H1 (cell line): Measurements from ENCODE around the gene MIS18A. TPM values are rescaled to one million over a fixed set of nuclear protein-coding genes. Genes with fewer than 3 reads are reported as not detected.

ENCODE experiments used
- CTCF ChIA-PET: fragments of 300-600 bp; sonication (Branson Sonifier 250); formaldehyde crosslinking; loops from one replicate; lab custom pipeline; 2021; ENCODE audit not compliant: partially characterized antibody; lab: Charles Lee
- POLR2A ChIA-PET: fragments of 300-600 bp; sonication (Branson Sonifier 250); formaldehyde crosslinking; loops from one replicate; lab custom pipeline; 2021; ENCODE audit warnings: inconsistent platforms; ENCODE audit not compliant: partially characterized antibody; lab: Charles Lee
- DNase-seq, 2 experiments: peaks; one replicate each; pipeline versions ENCODE4 v3.0.0 to v3.0.0-alpha.2; 2010 to 2022; ENCODE audit warnings: low spot score in 2 of 2, low read depth in 1 of 2, mixed read lengths in 1 of 2
- FAIRE-seq: peaks from 2 replicates; lab custom pipeline; 2011; peaks lifted over from hg19 to GRCh38; lab: Jason Lieb, UNC
- H2AFZ ChIP-seq: 2 replicates; pipeline ENCODE4 v1.8.1; 2012; ENCODE audit warnings: low read length, inconsistent platforms
- H2AK5ac ChIP-seq: 2 replicates; pipeline ENCODE4 v1.6.1; 2013; ENCODE audit warnings: low read depth, low read length
- H2BK120ac ChIP-seq: replicated peaks from 2 replicates; pipeline ENCODE3; 2013; ENCODE audit warnings: low read depth, low read length, inconsistent platforms
- H2BK12ac ChIP-seq: 2 replicates; pipeline ENCODE4 v1.6.1; 2013; ENCODE audit warnings: low read depth, low read length
- H2BK15ac ChIP-seq: 2 replicates; pipeline ENCODE4 v1.6.1; 2013; ENCODE audit warnings: low read length
- H2BK20ac ChIP-seq: 2 replicates; pipeline ENCODE4 v1.6.1; 2013; ENCODE audit warnings: low read length
- H2BK5ac ChIP-seq: 2 replicates; pipeline ENCODE4 v1.6.1; 2013; ENCODE audit warnings: low read depth, low read length
- H3K14ac ChIP-seq: 2 replicates; pipeline ENCODE4 v1.6.1; 2013; ENCODE audit warnings: inconsistent platforms; ENCODE audit not compliant: insufficient read length
- H3K18ac ChIP-seq: 2 replicates; pipeline ENCODE4 v1.6.1; 2013; ENCODE audit warnings: low read length; ENCODE audit errors: extremely low read depth
- H3K23ac ChIP-seq: 2 replicates; pipeline ENCODE4 v1.6.1; 2013; ENCODE audit warnings: inconsistent platforms; ENCODE audit not compliant: insufficient read length
- H3K23me2 ChIP-seq: 2 replicates; pipeline ENCODE4 v1.6.1; 2013; ENCODE audit warnings: low read depth, low read length
- H3K27ac ChIP-seq: 2 replicates; pipeline ENCODE4 v1.6.1; 2011; ENCODE audit warnings: low read depth, low read length, inconsistent platforms
- H3K27me3 ChIP-seq, 4 experiments: replicated peaks in 1 of 4; 1 replicate in 1 of 4; 2 replicates in 3 of 4; pipeline versions ENCODE4 v1.6.1 to v1.8.1; 2011 to 2013; ENCODE audit warnings: low read length in 3 of 4, mild to moderate bottlenecking in 3 of 4, inconsistent platforms in 2 of 4, mixed read lengths in 2 of 4, moderate library complexity in 1 of 4; ENCODE audit not compliant: control insufficient read depth in 3 of 4, insufficient read depth in 3 of 4; ENCODE audit errors: extremely low read depth in 1 of 4
- H3K36me3 ChIP-seq, 4 experiments: 2 replicates each; pipeline versions ENCODE4 v1.6.1 to v1.8.1; 2011 to 2013; ENCODE audit warnings: mild to moderate bottlenecking in 4 of 4, low read length in 3 of 4, moderate library complexity in 2 of 4, control low read depth in 1 of 4, inconsistent platforms in 1 of 4; ENCODE audit not compliant: insufficient read depth in 4 of 4, control insufficient read depth in 2 of 4
- H3K4ac ChIP-seq: replicated peaks from 2 replicates; pipeline ENCODE3; 2013; ENCODE audit warnings: low read length, low read depth, mixed read lengths, inconsistent platforms; ENCODE audit not compliant: insufficient read length
- H3K4me1 ChIP-seq, 4 experiments: replicated peaks in 1 of 4; 1 replicate in 1 of 4; 2 replicates in 3 of 4; pipeline versions ENCODE4 v1.6.1 to v1.8.1; 2011 to 2013; ENCODE audit warnings: low read length in 3 of 4, inconsistent platforms in 2 of 4, mixed read lengths in 1 of 4; ENCODE audit not compliant: insufficient read depth in 4 of 4, control insufficient read depth in 3 of 4
- H3K4me2 ChIP-seq, 2 experiments: 2 replicates each; pipeline versions ENCODE4 v1.6.1 to v1.8.1; 2011 to 2013; ENCODE audit warnings: low read depth in 2 of 2, low read length in 2 of 2, control low read depth in 1 of 2, inconsistent platforms in 1 of 2, mild to moderate bottlenecking in 1 of 2; ENCODE audit not compliant: insufficient read depth in 1 of 2
- H3K4me3 ChIP-seq, 4 experiments: fragments of 200-600, 300-600 bp in 1 of 4; sonication (generic), shearing (Covaris generic), sonication (Bioruptor Twin) in 1 of 4; 2 replicates each; pipeline versions ENCODE4 v1.5.1 to v1.8.1; 2011 to 2016; ENCODE audit warnings: low read length in 4 of 4, low read depth in 3 of 4, control low read depth in 2 of 4, inconsistent platforms in 2 of 4, mild to moderate bottlenecking in 2 of 4, mixed read lengths in 1 of 4, moderate library complexity in 1 of 4; ENCODE audit not compliant: insufficient read depth in 2 of 4; ENCODE audit errors: extremely low read depth in 1 of 4
- H3K56ac ChIP-seq: replicated peaks from 2 replicates; pipeline ENCODE3; 2013; ENCODE audit warnings: low read depth, mild to moderate bottlenecking, mixed read lengths, low read length, inconsistent platforms; ENCODE audit not compliant: insufficient read length
- H3K79me1 ChIP-seq: 2 replicates; pipeline ENCODE4 v1.6.1; 2013; ENCODE audit warnings: low read depth, low read length, control low read depth
- H3K79me2 ChIP-seq, 2 experiments: 2 replicates each; pipeline versions ENCODE4 v1.6.1 to v1.8.1; 2012 to 2013; ENCODE audit warnings: low read length in 2 of 2, mild to moderate bottlenecking in 2 of 2, inconsistent platforms in 1 of 2; ENCODE audit not compliant: insufficient read depth in 2 of 2, control insufficient read depth in 1 of 2
- H3K9ac ChIP-seq, 4 experiments: replicated peaks in 1 of 4; 1 replicate in 1 of 4; 2 replicates in 3 of 4; pipeline versions ENCODE4 v1.6.1 to v1.8.1; 2011 to 2013; ENCODE audit warnings: low read depth in 3 of 4, low read length in 3 of 4, control low read depth in 2 of 4, mild to moderate bottlenecking in 2 of 4, moderate library complexity in 2 of 4, inconsistent platforms in 1 of 4; ENCODE audit errors: extremely low read depth in 1 of 4
- H3K9me3 ChIP-seq, 2 experiments: 2 replicates each; pipeline versions ENCODE4 v1.6.1 to v1.8.1; 2012 to 2013; ENCODE audit warnings: mild to moderate bottlenecking in 2 of 2, moderate library complexity in 2 of 2, control low read depth in 1 of 2, inconsistent platforms in 1 of 2, low read depth in 1 of 2, low read length in 1 of 2, mixed read lengths in 1 of 2; ENCODE audit not compliant: insufficient read depth in 2 of 2
- H4K20me1 ChIP-seq, 2 experiments: replicated peaks in 1 of 2; 2 replicates each; pipeline versions ENCODE3 to v1.8.1; 2011 to 2013; ENCODE audit warnings: inconsistent platforms in 2 of 2, low read length in 2 of 2, mild to moderate bottlenecking in 1 of 2; ENCODE audit not compliant: insufficient read depth in 2 of 2, control insufficient read depth in 1 of 2
- H4K5ac ChIP-seq: 2 replicates; pipeline ENCODE4 v1.6.1; 2013; ENCODE audit warnings: low read length, low read depth, mixed read lengths, inconsistent platforms; ENCODE audit not compliant: insufficient read length
- H4K8ac ChIP-seq: 2 replicates; pipeline ENCODE4 v1.8.0; 2013; ENCODE audit warnings: mild to moderate bottlenecking, moderate library complexity, low read length, inconsistent platforms; ENCODE audit not compliant: insufficient read depth; ENCODE audit errors: extremely low read depth
- H4K91ac ChIP-seq: replicated peaks from 2 replicates; pipeline ENCODE3; 2013; ENCODE audit warnings: low read length, mixed read lengths, inconsistent platforms; ENCODE audit not compliant: insufficient read length
- CHD2 ChIP-seq: IDR thresholded peaks from 2 replicates; pipeline ENCODE4 v1.6.1; 2012; ENCODE audit warnings: low read length, improper control_type of control experiment
- CTBP2 ChIP-seq: IDR thresholded peaks from 2 replicates; pipeline ENCODE4 v1.7.0; 2011; ENCODE audit warnings: borderline replicate concordance, mild to moderate bottlenecking, moderate library complexity, mixed read lengths, low read length; ENCODE audit not compliant: insufficient read depth, insufficient read length
- FOSL1 ChIP-seq: IDR thresholded peaks from 2 replicates; pipeline ENCODE4 v1.6.1; 2011; ENCODE audit warnings: mild to moderate bottlenecking, low read depth, low read length, moderate library complexity; ENCODE audit not compliant: insufficient read depth
- GTF2F1 ChIP-seq: IDR thresholded peaks from 2 replicates; pipeline ENCODE4 v1.6.1; 2012; ENCODE audit warnings: low read depth, low read length, improper control_type of control experiment, borderline replicate concordance
- HDAC6 ChIP-seq: IDR thresholded peaks from one replicate; pipeline ENCODE4 v1.7.1; 2012; ENCODE audit warnings: low read depth, mild to moderate bottlenecking, inconsistent platforms, low read length, moderate library complexity
- NANOG ChIP-seq: IDR thresholded peaks from 2 replicates; pipeline ENCODE4 v1.6.1; 2011; ENCODE audit warnings: low read length, low read depth, mild to moderate bottlenecking, inconsistent platforms; ENCODE audit not compliant: insufficient read depth, poor library complexity, severe bottlenecking
- POLR2AphosphoS5 ChIP-seq: IDR thresholded peaks from 2 replicates; pipeline ENCODE4 v1.6.1; 2011; ENCODE audit warnings: low read depth, low read length
- RBBP5 ChIP-seq: IDR thresholded peaks from 2 replicates; pipeline ENCODE4 v1.7.1; 2012; ENCODE audit warnings: low read depth, mild to moderate bottlenecking, inconsistent platforms, low read length, moderate library complexity, borderline replicate concordance
- SP1 ChIP-seq: IDR thresholded peaks from 2 replicates; pipeline ENCODE4 v1.6.1; 2011; ENCODE audit warnings: low read depth, low read length
- SUZ12 ChIP-seq: fragments of 200-600 bp; sonication (generic); IDR thresholded peaks from 2 replicates; pipeline ENCODE4 v1.6.1; 2012; ENCODE audit warnings: mild to moderate bottlenecking, inconsistent platforms, low read length, moderate library complexity, mixed read lengths
- TEAD4 ChIP-seq: IDR thresholded peaks from 2 replicates; pipeline ENCODE4 v1.6.1; 2012; ENCODE audit warnings: low read depth, low read length, inconsistent platforms, mixed read lengths
- WGBS, 2 experiments: shearing (Covaris generic) in 1 of 2; methylation state at CpG; one replicate each; pipeline versions ENCODE4 v1.1.6 to v1.1.7; 2013 to 2015; ENCODE audit warnings: low lambda C conversion rate in 2 of 2, mixed read lengths in 2 of 2, inconsistent platforms in 1 of 2, low coverage in 1 of 2, missing lambda C conversion rate in 1 of 2; ENCODE audit not compliant: insufficient replicate concordance in 2 of 2, insufficient coverage in 1 of 2, insufficient read length in 1 of 2; ENCODE audit errors: extremely low coverage in 1 of 2, missing lambda C conversion rate in 1 of 2; 5-methylcytosine and 5-hydroxymethylcytosine counted together
- polyA plus RNA-seq, 7 experiments: library from polyadenylated mRNA; depleted of rRNA in 3 of 7; stranded (reverse) in 5 of 7; unstranded in 2 of 7; fragments of >200 nt in 5 of 7; fragments of 200-250 nt in 2 of 7; gene quantifications; 1 replicate in 5 of 7; 2 replicates in 1 of 7; 4 replicates in 1 of 7; pipeline versions ENCODE4 v1.2.1 to v1.2.3, GENCODE V29; 2011 to 2013; ENCODE audit warnings: missing spikeins in 2 of 7, mixed read lengths in 2 of 7
- total RNA-seq: library from RNA; stranded (reverse); fragmentation: NEBNext Ultra II Directional; extraction: Animal tissue kit (Norgen Biotek cat#: 25700); gene quantifications from 2 replicates; pipeline ENCODE4 v1.2.1, GENCODE V29; 2021
- TF ChIP-seq, protein P1 (sequence below): IDR thresholded peaks from 2 replicates; pipeline ENCODE4 v1.6.1; 2011; ENCODE audit warnings: low read length, improper control_type of control experiment

The MIS18A gene
- total and polyA plus RNA-seq, 2 of the 8 experiments (the other 6 are each of a cell fraction or from before 2014, with no cell fraction given), result 28.9 to 53.0 TPM

DNA sequence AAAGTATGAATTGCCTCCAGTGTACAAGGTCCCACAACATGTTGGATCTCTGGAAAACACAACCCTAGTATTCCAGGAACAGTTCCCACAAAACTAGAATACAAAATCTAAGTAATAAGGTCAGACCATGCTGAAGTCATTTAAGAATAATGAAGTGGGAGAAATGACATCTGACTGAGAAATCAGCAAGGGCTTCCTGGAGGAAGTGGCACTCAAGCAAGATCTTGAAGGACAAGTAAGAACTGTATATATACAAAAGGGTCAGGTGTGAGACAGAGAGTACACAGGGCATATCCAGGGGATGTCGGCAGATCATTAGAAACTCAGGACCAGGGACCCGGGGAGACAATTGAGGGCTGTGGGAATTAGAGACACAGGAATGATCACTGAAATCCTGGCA is 18.7 kb downstream of the MIS18A start:
- H3K9me3 ChIP-seq, result no peaks in the 10 kb centered on the region
- H3K79me2 ChIP-seq, result no peaks in the 10 kb centered on the region
- H2AK5ac ChIP-seq, result no peak overlapping the region
- DNase-seq (no peak), FAIRE-seq (no peak)
- no peak overlapping the region for H2BK15ac ChIP-seq
- POLR2A ChIA-PET, result interaction anchor here (0.6 kb wide), 1 partner anchor 466 kb away, joined by 3 read pairs; no protein-coding TSS in a partner anchor
- no peaks in the 10 kb centered on the region for H4K20me1 ChIP-seq
- H3K56ac ChIP-seq, result no peak overlapping the region
- H3K14ac ChIP-seq, result no peak overlapping the region
- H3K18ac ChIP-seq, result no peak overlapping the region
- H2BK5ac ChIP-seq, result no peak overlapping the region
- no peaks in the 10 kb centered on the region for H3K23me2 ChIP-seq
- no peak overlapping the region for H4K8ac ChIP-seq
- H3K27ac ChIP-seq, result no peak overlapping the region
- 0 out of 7 replicates have a peak, but pooled peaks cover 0 to 1% (median 0%) of the 10 kb centered on the region in 4 experiments for H3K4me1 ChIP-seq
- no peak overlapping the region for H2BK20ac ChIP-seq
- H3K9ac ChIP-seq, result no peak overlapping the region
- H2BK120ac ChIP-seq, result no peak overlapping the region
- no peak overlapping the region for H3K23ac ChIP-seq
- 93% methylated on average over 2 of the region's 2 CpGs; no CpG with 5 or more reads in 1 of the 2 experiments for whole genome bisulfite sequencing, 2 experiments
- H3K4me2 ChIP-seq, result no peak overlapping the region
- H4K5ac ChIP-seq, result no peak overlapping the region
- H3K27me3 ChIP-seq, result no peaks in the 10 kb centered on the region
- no peak overlapping the region for H4K91ac ChIP-seq
- no peak overlapping the region for H3K4me3 ChIP-seq
- H3K36me3 ChIP-seq, result no peaks in the 10 kb centered on the region
- H2AFZ ChIP-seq, result no peak overlapping the region
- H2BK12ac ChIP-seq, result no peak overlapping the region
- H3K4ac ChIP-seq, result no peak overlapping the region
- H3K79me1 ChIP-seq, result no peaks in the 10 kb centered on the region
- CTCF ChIA-PET, result interaction anchor here (0.7 to 6.7 kb wide), 6 partner anchors 163 to 474 kb away, joined by 3 to 46 read pairs (median 5); no protein-coding TSS in a partner anchor
- TF ChIP-seq POLR2AphosphoS5 (no peak), NANOG (no peak), SUZ12 (no peak), SP1 (no peak), TEAD4 (no peak), CHD2 (no peak), CTBP2 (no peak), RBBP5 (no peak), HDAC6 (no peak), FOSL1 (no peak), GTF2F1 (no peak)
- TF ChIP-seq, protein P1, sequence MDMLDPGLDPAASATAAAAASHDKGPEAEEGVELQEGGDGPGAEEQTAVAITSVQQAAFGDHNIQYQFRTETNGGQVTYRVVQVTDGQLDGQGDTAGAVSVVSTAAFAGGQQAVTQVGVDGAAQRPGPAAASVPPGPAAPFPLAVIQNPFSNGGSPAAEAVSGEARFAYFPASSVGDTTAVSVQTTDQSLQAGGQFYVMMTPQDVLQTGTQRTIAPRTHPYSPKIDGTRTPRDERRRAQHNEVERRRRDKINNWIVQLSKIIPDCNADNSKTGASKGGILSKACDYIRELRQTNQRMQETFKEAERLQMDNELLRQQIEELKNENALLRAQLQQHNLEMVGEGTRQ, result no peak
